ENCODE data around the gene CCDC183.

GRCh38 chr9:136784249-136784996, 11.7 kb upstream of the CCDC183 start:
- TF ChIP-seq CTCF (IDR thresholded peaks at IDR 0.05; ENCODE audit: insufficient read depth, low read depth, low read length) (peak; percentile 18), EZH2 (IDR thresholded peaks at IDR 0.05; ENCODE audit: insufficient read depth, low read length) (no peak)

Data from astrocyte (in vitro differentiated cells and primary cell).